Measurements from ENCODE around the gene ABCC10. TPM values are rescaled to one million over a fixed set of nuclear protein-coding genes. Genes with fewer than 3 reads are reported as not detected.

The ABCC10 gene
- total RNA-seq, 1 experiment from 2014 or later: 25.5 TPM

DNA sequence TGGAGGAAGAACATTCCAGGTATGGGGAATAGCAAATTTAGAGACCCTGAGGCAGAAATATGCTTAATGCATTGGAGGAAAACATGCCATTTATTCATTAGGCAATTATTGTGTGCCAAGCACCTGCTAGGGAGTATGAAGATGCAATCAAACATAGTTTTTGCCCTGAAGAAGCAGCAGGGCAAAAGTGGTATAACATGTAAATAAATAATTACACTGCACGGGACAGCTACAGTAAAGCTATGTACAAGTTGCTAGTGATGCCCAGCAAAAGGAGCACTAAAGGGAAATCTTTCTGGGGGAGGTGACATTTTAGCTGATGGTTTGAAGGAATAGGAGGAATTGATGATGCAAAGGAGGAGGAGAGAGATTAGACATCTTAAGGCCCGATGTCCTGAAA lies 49.4 kb downstream of the ABCC10 start:
- POLR2A ChIA-PET: interaction anchor here (1.0 to 1.2 kb wide), 2 partner anchors 21 to 307 kb away, joined by 3 to 9 read pairs; partner anchors contain the start of gene DLK2
- DNase-seq (ENCODE audit: low spot score) (no peak), ATAC-seq (no peak)
- no peaks in the 10 kb centered on the region for H3K9me3 Mint-ChIP-seq
- peaks cover 38% of the 10 kb centered on the region for H3K4me1 Mint-ChIP-seq
- CTCF ChIA-PET: interaction anchor here (1.2 to 1.8 kb wide), 4 partner anchors 19 to 248 kb away, joined by 3 to 12 read pairs (median 7); partner anchors contain the start of genes DLK2 and DNPH1
- H3K36me3 Mint-ChIP-seq: no peaks in the 10 kb centered on the region
- TF ChIP-seq ZNF396 (CRISPR knock-in tag; IDR thresholded peaks at IDR 0.05; ENCODE audit: borderline replicate concordance) (no peak), MXD4 (CRISPR knock-in tag; IDR thresholded peaks at IDR 0.05; ENCODE audit: borderline replicate concordance) (no peak), NR3C1 (CRISPR knock-in tag; conservative IDR thresholded peaks at IDR 0.05; ENCODE audit: low read depth) (no peak), ELF4 (CRISPR knock-in tag; IDR thresholded peaks at IDR 0.05; ENCODE audit: low read depth) (no peak), GABPB1 (CRISPR knock-in tag; IDR thresholded peaks at IDR 0.05) (no peak), NR1H2 (CRISPR knock-in tag; IDR thresholded peaks at IDR 0.05) (no peak), CBFB (CRISPR knock-in tag; IDR thresholded peaks at IDR 0.05; ENCODE audit: low read depth) (no peak), ETV6 (CRISPR knock-in tag; IDR thresholded peaks at IDR 0.05) (no peak), FOXP1 (CRISPR knock-in tag; IDR thresholded peaks at IDR 0.05; ENCODE audit: borderline replicate concordance) (no peak), ERG (CRISPR knock-in tag; IDR thresholded peaks at IDR 0.05) (no peak), NFATC4 (CRISPR knock-in tag; IDR thresholded peaks at IDR 0.05) (no peak)
- TF ChIP-seq, protein P1, sequence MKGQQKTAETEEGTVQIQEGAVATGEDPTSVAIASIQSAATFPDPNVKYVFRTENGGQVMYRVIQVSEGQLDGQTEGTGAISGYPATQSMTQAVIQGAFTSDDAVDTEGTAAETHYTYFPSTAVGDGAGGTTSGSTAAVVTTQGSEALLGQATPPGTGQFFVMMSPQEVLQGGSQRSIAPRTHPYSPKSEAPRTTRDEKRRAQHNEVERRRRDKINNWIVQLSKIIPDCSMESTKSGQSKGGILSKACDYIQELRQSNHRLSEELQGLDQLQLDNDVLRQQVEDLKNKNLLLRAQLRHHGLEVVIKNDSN (CRISPR knock-in tag; IDR thresholded peaks at IDR 0.05): no peak
- TF ChIP-seq, protein P2, sequence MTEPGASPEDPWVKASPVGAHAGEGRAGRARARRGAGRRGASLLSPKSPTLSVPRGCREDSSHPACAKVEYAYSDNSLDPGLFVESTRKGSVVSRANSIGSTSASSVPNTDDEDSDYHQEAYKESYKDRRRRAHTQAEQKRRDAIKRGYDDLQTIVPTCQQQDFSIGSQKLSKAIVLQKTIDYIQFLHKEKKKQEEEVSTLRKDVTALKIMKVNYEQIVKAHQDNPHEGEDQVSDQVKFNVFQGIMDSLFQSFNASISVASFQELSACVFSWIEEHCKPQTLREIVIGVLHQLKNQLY (CRISPR knock-in tag; IDR thresholded peaks at IDR 0.05): no peak
- H3K4me3 Mint-ChIP-seq: peak overlapping the region; percentile 76
- no peaks in the 10 kb centered on the region for H3K27me3 Mint-ChIP-seq (ENCODE audit: low read depth)
- H3K27ac Mint-ChIP-seq: peak overlapping the region; percentile 82

- Mint-ChIP-seq H3K9me3 (no peaks in the 10 kb centered on the region), H3K4me3 (peak within 1 kb of the TSS; percentile 76), H3K27me3 (ENCODE audit: low read depth) (no peaks in the 10 kb centered on the region), H3K4me1 (peaks cover 45% of the 10 kb centered on the region), H3K36me3 (no peaks in the 10 kb centered on the region), H3K27ac (peak within 1 kb of the TSS; percentile 82)
- CTCF ChIA-PET: interaction anchor here (0.7 to 1.8 kb wide), 9 partner anchors 19 to 248 kb away, joined by 3 to 12 read pairs (median 3); partner anchors contain the start of genes DLK2, DNPH1 and LRRC73
- DNase-seq (ENCODE audit: low spot score) (peak; percentile 98), ATAC-seq (peak; percentile 97)
- TF ChIP-seq ZNF232 (CRISPR knock-in tag; IDR thresholded peaks at IDR 0.05) (0 out of 2 replicates have a peak, but pooled peaks have one; percentile 46), FOXK1 (CRISPR knock-in tag; IDR thresholded peaks at IDR 0.05) (peak; percentile 70; the same call in 1 of the 2 replicates), FOXP1 (CRISPR knock-in tag; IDR thresholded peaks at IDR 0.05; ENCODE audit: borderline replicate concordance) (peak; percentile 60; the same call in 1 of the 2 replicates), ETV6 (CRISPR knock-in tag; IDR thresholded peaks at IDR 0.05) (0 out of 2 replicates have a peak, but pooled peaks have one; percentile 63), GABPB1 (CRISPR knock-in tag; IDR thresholded peaks at IDR 0.05) (peak; percentile 60; the same call in 1 of the 2 replicates), NFYB (CRISPR knock-in tag; conservative IDR thresholded peaks at IDR 0.05; ENCODE audit: low read depth) (0 out of 2 replicates have a peak, but pooled peaks have one; percentile 10), TEAD1 (CRISPR knock-in tag; IDR thresholded peaks at IDR 0.05) (peak; percentile 57; the same call in 1 of the 2 replicates), USF2 (CRISPR knock-in tag; IDR thresholded peaks at IDR 0.05) (0 out of 2 replicates have a peak, but pooled peaks have one; percentile 32), E2F5 (CRISPR knock-in tag; IDR thresholded peaks at IDR 0.05) (peak; percentile 90; the same call in 1 of the 2 replicates), SP1 (CRISPR knock-in tag; conservative IDR thresholded peaks at IDR 0.05) (peak; percentile 79), CREM (CRISPR knock-in tag; IDR thresholded peaks at IDR 0.05) (peak; percentile 66; the same call in 1 of the 2 replicates), NR2C2 (CRISPR knock-in tag; IDR thresholded peaks at IDR 0.05) (no peak), KAT7 (CRISPR knock-in tag; IDR thresholded peaks at IDR 0.05; ENCODE audit: borderline replicate concordance) (no peak), ZBTB21 (CRISPR knock-in tag; IDR thresholded peaks at IDR 0.05; ENCODE audit: borderline replicate concordance) (peak; percentile 62; the same call in 1 of the 2 replicates), NR1H2 (CRISPR knock-in tag; IDR thresholded peaks at IDR 0.05) (no peak), RELA (CRISPR knock-in tag; IDR thresholded peaks at IDR 0.05; ENCODE audit: borderline replicate concordance) (no peak)
- TF ChIP-seq, protein P3, sequence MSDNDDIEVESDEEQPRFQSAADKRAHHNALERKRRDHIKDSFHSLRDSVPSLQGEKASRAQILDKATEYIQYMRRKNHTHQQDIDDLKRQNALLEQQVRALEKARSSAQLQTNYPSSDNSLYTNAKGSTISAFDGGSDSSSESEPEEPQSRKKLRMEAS (CRISPR knock-in tag; IDR thresholded peaks at IDR 0.05): peak; percentile 39; the same call in 1 of the 2 replicates
- POLR2A ChIA-PET: interaction anchor here (0.8 to 1.2 kb wide), 3 partner anchors 22 to 307 kb away, joined by 3 to 9 read pairs (median 3); partner anchors contain the start of genes DLK2 and ZNF318
Observed at GRCh38 chr6:43477235-43478007, 50.1 kb downstream of the ABCC10 start, which contains the start of gene TJAP1. TSS of gene TJAP1 (plus strand) at chr6:43477570. CDS start at chr6:43499002, 21,432 bp downstream.
